Prostate gland (tissue), 2 donors: ENCODE measurements around the gene PKNOX1.

ENCODE experiments used
- POLR2AphosphoS5 ChIP-seq: sonication (generic); formaldehyde crosslinking; IDR thresholded peaks from one replicate; pipeline ENCODE4 v1.6.1; 2017; ENCODE audit warnings: antibody characterized with exemption
- TF ChIP-seq, protein P1 (sequence below), 4 experiments: fragments of 200-600 bp in 2 of 4; fragments of 450-650 bp in 2 of 4; sonication (generic) in 2 of 4; IDR thresholded peaks; 1 replicate in 3 of 4; 2 replicates in 1 of 4; pipeline ENCODE4 v1.5.1; 2016 to 2019; ENCODE audit warnings: antibody characterized with exemption in 4 of 4, mild to moderate bottlenecking in 2 of 4, moderate library complexity in 2 of 4

DNA sequence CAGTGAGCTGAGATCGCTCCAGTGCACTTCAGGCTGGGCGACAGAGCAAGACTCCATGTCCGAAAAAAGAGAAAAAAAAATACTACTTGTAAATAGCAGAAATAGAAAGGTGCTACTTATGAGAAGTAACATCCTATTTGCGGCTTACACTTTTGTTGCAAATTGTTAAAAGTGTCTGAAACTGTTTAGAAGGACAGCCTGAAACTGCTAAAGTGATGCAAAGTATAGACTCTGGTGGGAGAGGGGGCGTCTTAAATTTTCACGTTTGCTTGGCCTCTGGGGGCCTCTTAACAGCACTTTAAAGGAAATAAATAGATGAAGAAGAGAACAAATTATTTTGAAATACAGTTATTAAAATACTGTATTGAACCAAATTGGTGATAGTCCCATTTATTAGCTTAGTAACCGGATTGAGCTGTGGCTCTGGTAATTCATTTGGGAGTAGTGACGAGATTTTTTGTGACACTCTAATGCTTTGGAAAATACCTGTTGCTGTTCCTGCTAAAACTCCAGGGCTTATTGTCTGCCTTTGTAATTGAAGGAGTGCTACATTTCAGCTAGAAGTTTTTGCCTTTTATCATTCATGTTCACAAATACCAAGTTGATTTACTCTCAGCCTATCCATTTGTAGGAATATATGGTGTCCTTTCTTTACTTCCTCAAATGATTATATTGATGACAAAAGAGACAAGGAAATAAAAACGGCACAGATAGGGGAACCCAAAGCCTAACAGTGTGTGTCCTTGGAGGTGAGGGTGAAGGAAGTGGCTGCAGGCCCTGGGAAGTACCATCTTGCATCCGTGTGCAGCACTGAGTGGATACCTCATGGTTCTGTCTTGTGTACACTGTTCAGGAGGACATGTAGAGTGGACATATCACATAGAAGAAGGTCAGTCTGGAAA is 6.2 kb downstream of the PKNOX1 start:
- TF ChIP-seq, protein P1, sequence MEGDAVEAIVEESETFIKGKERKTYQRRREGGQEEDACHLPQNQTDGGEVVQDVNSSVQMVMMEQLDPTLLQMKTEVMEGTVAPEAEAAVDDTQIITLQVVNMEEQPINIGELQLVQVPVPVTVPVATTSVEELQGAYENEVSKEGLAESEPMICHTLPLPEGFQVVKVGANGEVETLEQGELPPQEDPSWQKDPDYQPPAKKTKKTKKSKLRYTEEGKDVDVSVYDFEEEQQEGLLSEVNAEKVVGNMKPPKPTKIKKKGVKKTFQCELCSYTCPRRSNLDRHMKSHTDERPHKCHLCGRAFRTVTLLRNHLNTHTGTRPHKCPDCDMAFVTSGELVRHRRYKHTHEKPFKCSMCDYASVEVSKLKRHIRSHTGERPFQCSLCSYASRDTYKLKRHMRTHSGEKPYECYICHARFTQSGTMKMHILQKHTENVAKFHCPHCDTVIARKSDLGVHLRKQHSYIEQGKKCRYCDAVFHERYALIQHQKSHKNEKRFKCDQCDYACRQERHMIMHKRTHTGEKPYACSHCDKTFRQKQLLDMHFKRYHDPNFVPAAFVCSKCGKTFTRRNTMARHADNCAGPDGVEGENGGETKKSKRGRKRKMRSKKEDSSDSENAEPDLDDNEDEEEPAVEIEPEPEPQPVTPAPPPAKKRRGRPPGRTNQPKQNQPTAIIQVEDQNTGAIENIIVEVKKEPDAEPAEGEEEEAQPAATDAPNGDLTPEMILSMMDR (IDR thresholded peaks at IDR 0.05): no peak
- no peak for TF ChIP-seq POLR2AphosphoS5
